Lower leg skin (tissue), 3 donors: ENCODE measurements around the gene MAN2A1.

Experiments
- CTCF ChIP-seq, 3 donors: fragments of 450-650 bp; IDR thresholded peaks; one replicate each; pipeline ENCODE4 v1.5.1; 2016; ENCODE audit warnings: antibody characterized with exemption in 3 of 3, mild to moderate bottlenecking in 3 of 3, moderate library complexity in 2 of 3
- POLR2A ChIP-seq, 2 donors: fragments of 450-650 bp; IDR thresholded peaks; one replicate each; pipeline ENCODE4 v1.6.1; 2016 to 2017; ENCODE audit warnings: antibody characterized with exemption in 2 of 2, mild to moderate bottlenecking in 1 of 2, moderate library complexity in 1 of 2

- TF ChIP-seq POLR2A (IDR thresholded peaks at IDR 0.05): no peak
- no peak for TF ChIP-seq CTCF (IDR thresholded peaks at IDR 0.05)
These were observed 141.3 kb downstream of the MAN2A1 start for GRCh38 chr5:109830955-109831502.
